Putamen (tissue), 1 donor: ENCODE data around the gene FOXC2.

Experiments used
- DNase-seq: peaks from one replicate; pipeline ENCODE4 v3.0.0-alpha.2; 2016; ENCODE audit warnings: low spot score

Gene FOXC2

DNA sequence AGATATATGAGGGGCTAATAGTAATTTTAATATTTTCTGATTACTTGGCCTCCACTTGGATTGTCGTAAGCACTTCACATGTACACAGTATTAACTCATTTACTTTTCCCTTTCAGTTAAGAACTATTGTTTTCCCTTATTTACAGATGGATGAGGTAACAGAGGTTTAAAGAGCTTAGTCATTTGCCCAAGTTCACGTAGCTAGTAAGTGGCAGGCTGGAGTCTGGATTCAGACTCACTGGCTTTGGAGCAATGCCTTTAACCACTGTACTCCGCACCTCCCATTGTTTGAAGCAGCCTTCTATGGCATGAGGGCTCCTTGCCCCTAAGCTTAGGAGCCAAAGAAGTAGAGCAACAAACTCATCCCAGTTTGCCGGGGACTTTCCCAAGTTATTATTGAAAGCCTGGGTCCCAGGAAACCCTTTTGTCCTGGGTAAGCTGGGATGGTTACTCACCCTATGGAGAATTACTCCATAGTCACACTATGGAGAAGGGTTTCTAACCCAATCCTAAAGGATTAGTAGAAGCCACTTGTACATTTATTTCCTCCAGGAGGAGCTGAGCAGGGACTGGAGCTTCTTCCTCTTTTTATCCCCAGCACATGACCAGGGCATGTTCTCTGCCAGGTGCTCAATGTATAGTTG is 24.0 kb downstream of the FOXC2 start:
- DNase-seq: no peak

DNA sequence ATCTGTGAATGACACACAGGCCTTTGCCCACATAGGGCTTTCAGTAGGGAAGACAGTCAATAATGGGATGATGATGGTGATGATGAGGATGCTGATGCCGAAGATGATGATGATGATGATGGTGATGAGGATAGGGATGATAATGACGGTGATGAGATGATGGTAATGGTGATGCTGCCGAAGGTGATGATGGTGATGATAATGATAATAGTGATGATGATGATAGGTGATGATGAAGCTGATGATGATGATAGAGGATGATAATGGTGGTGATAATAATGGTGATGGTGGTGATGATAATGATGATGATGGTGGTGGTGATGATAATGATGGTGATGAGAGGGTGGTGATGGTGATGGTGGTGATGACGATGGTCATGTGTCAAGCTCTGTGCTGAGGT is 24.6 kb downstream of the FOXC2 start:
- DNase-seq: no peak

DNA sequence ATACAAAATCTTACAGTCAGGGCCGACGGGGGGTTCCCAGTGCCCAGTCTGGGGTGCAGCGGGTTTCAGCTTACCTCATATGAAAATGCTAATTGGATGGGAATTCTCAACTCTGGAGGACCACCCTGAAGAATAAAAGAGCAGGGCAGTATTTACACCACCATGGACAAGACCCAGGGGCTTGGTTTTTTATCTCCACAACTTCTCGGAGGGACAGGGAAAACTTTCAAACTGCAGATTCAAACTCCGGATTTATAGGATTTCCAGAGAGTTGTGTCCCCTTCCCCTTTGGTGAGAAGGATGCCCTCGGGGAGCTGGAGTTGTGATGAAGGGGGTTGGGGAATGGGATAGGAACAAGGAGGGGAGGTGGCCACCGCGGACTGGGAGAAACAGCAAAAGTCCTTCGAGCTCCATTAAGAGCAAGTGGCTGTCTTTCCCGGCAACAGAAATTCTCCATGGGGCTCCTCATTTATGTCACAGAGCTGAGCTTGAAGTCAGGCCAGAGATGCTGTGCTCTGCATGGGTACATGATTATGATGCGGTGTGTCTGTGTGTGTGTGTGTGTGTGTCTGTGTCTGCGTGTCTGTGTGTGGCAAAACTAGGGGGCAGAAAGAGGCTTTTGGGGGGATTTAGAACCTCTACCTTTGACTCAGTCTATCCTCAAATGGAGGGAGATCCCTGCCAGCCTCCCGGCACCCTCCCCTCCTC is 27.4 kb downstream of the FOXC2 start:
- DNase-seq: no peak

DNA sequence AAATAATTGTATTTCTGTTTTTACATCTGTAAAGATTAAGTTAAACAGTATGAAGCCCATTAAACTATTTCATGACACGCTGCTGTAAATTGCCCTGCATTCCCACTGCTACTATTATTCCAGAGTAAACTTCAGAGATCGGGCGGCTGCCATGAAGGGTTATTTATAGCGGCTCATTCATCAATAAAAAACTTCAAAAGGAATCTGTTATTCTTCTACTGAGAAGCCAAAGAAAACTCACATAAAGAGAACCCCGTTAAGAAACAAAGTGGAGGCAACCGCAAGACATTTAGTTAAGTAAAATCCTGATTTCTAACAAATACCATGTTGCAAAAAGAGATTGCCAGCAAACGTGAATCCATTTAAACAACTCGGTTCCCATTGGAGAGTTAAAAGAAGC is 28.1 kb downstream of the FOXC2 start:
- no peak for DNase-seq

DNA sequence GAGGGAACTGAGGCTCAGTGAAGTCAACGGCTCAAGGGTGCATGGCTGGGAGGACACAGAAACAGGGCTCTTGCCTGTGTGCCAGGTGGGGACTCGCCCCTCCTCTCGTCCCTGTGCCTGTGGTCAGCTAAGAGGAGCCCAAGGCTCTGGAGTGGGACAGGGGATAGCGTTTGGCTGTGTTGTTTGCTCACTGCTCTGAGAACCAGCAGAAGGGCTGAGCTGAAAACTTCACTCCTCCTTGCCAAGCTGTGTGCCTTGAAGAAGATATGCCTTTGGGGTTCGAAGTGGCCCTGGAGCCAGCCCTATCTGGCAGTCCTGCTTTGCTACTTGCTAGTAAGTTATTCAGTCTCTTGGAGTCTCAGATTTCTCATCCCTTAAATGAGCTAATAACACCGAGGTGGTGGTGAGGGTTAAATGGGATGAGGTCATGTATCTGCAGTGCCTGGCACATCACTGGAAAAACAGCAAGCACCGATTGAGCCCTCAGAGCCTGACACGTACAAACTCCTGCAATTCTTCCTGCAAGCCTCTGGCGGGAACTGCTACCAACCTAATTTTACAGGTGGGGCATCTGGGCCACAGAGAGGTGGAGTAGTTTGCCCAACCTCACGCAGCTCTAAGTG is 29.5 kb downstream of the FOXC2 start:
- DNase-seq: no peak

DNA sequence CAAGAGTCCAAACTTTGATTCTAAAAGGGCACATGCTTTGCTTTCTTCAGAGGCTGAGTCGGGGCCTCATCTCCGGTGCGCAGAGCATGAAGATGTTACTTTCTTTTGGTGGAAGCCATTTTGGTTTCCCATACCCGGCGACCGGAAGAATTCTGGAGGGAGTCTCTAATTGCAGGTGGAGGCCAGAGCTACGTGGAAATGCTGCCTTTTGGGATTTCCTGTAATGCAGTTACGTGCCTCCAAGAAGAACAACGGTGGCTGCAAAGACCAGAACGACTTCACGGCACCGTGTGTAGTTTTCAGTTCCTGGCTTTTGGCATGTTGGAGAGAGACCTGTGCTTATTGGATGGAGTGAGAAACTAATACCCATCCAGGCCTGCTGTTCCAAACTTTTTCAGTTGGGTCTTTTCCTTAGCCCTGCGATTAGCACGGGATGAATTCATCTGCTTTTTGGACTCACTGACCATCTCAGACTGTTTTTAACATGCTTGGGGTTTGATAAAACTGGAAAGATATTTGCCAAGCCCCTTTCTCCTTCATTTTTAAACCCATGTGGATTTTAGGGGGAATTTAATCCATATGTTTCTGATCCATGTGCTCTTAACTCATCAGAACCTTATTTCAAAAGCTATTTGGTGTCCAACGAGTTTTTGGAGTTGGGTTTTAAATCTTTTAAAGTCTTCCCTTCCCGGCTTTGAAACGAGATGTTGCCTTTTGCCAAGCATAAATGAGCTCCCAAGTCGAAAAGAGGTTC is 30.7 kb downstream of the FOXC2 start:
- DNase-seq: no peak

DNA sequence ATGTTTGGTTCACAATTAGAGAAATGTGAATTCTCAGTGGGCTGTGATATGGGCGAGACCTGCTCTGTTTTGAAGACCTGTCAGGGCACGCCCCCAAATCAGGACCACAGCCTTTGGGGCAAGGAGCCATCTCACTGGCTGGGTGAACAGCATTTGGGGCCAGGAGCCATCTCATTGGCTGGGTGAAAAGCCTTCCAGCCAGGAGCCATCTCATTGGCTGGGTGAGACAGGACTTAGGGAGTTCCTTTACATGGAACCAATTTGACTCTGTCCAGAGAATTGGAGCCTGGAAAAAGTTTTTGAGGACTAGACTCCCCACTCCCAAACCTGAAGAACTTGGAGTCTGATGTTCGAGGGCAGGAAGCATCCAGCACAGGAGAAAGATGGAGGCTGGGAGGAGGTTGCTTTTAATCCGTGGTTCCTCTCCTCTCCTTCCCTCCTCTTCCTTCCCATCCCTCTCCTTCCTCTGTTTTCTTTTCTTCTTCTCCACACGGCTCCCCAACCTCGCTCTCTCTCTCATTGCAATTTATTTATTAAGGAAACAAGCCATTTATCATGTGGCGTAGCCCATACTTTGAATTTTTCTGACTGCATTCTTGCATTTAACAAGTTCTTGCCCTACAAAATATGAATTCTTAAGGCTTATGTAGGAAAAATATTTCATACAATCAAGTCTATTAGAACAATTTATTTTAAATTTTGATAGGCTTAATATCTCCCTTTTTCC is 31.4 kb downstream of the FOXC2 start:
- no peak for DNase-seq

DNA sequence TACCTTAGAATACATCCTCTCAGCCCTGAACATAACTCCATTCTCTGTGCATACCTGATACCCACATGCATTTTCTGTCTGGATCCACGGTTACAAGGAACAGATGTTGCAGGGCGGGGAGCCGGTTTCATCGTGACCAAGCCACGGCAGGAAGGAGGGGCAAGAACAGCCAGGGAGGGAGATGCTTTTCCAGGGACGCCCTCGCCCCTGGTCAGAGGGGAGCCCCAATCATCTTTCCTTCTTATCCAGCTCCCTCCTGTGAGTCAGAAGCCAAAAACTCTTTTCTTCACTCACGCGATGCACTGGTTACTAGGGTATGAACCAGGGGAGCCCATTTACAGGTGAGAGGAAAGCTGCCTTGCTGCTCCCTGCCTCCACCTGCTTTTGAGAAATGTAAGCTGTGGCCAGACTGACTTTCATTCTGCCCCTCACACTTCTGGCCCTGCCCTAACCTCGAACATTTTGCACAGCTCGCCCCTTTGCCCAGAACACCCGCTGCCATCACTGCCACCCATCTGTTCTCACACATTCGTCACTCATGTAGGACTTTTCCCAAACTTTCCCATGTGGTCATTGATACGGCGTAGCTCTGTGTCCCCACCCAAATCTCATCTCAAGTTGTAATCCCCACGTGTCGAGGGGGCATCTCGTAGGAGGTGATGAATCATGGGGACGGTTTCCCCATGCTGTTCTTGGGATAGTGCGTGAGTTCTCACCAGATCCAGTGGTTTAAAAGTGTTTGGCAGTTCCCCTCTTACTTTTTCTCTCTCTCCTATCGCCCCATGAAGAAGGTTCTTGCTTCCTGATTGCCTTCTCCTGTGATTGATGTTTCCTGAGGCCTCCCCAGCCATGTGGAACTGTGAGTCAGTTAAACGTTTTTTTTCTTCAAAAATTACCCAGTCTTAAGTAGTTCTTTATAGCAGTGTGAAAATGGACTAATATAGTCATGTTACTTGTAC is 32.3 kb downstream of the FOXC2 start:
- no peak for DNase-seq

DNA sequence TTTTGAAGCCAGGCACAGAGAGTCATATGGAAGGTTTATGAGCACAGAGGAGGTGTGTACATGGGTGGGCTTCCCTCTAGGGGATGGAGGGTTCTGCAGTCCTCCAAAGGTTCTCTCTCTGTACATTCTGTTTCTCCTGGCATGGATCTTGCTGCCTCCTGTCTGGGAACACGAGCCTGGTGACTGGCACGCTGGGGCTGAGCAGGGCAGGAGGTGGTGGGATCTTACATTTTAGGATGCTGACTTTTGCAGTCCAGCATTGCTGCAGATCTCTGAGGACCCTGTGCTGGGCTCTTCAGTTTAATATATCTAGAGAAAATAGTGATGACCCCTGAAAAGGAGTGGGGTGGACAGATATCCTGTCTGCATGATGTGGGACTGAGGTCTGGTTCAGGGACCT is 34.7 kb downstream of the FOXC2 start:
- DNase-seq: no peak

DNA sequence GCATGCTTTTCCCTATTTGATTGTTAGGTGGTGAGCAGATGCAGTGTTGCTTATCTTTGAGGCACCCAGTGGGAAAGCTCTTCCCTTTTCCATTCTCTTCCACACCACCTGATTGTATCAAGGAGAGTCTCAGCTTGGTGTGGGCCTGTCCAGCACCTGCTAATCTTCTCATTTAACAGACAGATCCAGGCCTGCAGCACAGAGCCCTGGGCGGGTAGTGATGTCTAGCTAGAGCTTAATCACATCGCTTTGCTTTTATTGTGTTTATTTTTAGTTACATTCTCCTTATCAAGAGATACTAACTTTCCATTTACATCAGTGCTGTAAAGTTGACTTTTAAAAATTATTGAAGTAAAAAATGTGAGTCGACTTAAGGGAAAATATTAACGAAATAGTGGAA is 35.9 kb downstream of the FOXC2 start:
- no peak for DNase-seq

DNA sequence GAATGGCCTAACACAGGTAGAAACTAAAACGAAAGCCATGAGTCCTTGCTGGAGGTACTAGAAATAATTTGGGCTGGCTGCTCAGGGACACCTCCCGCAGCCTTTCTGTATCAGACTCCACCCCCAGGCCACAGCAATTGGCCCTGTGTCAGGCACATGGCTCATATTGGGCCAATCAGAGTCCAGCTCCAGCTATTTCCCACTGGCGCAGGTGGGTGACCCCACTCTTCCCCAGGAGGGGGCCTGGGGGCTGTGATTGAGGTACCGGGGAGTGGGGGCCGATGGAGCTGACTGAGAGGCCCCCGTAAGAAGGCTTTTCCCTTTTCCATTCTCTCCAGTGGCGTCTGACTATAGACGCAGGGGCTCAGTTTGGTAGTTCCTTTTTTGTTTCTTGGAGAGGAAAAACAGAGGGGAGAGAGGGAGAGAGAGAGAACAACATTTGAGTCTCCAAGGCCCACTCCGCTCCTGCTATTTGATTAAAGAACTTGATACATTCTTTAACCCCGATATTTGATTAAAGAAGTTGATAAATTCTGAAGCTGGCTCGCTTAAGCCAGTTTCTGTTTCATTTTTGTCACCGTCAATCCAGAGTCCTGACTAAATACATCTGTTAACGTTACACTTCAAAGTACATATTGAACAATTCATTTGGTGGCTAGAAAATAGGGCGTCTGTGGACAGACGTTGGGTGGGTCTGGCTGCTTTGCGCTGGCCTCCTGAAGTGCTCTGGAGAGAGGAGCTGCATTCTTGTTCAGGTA is 38.0 kb downstream of the FOXC2 start:
- DNase-seq: no peak

DNA sequence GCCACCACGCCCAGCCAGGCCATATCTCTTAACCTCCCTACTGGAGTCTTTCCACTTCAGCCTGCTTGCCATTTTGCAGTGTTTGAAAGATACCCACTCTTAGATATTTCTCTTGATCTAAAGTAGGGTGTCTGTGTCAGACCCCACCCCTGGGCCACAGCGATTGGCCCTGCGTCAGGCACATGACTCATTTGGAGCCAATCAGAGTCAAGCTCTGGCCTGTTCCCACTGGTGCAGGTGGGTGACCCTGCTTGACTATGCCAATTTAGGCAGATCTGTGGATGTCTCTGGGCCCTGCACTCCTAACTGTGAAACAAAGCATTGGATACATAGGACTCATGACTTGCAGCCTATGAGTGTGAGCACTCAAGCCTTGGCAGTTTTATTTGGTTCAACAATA is 39.3 kb downstream of the FOXC2 start:
- DNase-seq: no peak

DNA sequence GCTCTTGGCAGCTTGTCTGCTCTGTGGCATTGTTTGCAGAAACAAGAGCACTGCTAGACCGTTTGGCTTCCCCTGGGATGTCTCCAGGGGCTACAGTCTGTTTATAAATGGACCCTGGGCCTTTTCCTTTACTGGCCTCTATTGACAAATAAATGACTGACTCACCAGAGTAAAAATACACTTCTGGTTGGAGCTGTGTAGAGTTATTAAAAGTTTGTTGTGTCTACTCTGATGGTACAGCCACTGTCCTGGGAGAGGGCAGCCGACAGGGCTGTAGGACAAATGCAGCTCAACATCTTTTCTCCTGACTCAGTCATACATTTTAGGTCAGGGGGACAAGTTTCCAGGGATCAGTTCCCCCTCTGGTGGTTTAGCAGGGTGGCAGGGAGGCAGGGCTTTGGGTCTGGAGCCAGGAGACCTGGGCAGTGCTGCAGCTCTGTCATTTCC is 41.7 kb downstream of the FOXC2 start:
- DNase-seq: no peak

DNA sequence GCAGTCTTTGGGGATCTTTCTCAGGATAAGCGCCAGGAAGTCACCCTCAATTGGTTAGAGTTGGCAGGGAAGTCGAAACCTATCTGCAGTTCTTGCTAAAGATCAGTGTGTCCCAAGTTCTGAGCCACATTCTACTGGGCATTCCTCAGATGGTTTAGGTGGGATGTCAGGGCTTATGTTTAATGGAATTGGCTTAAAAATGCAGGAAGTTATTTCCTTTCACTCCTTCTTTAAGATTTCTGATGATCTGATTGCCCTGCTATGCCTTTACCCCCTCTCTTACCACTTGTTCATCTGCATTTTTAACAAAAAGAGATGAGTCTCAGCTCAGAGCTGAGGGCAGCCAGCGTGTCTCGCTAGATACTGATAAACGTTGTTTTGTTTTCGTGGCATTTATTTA is 42.5 kb downstream of the FOXC2 start:
- no peak for DNase-seq

DNA sequence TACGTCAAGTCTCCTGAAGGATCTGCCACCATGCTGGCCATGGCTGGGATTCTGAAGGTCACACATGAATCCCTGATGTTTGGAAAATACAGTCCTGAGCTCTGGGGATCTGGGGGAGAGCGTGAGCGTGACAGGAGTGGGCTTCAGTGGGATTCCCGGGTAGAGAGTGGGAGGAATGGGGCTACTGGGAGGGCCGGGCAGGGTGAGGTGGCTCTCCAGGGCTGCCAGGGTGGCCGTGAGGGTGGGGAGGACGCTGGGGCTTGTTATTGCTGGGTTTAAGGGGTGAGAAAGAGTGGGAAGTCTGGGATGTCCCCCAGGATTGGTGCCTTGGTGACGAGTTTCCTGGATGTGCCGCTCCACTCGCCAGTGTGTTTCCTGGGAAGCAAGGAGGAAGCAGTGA is 43.0 kb downstream of the FOXC2 start:
- no peak for DNase-seq

DNA sequence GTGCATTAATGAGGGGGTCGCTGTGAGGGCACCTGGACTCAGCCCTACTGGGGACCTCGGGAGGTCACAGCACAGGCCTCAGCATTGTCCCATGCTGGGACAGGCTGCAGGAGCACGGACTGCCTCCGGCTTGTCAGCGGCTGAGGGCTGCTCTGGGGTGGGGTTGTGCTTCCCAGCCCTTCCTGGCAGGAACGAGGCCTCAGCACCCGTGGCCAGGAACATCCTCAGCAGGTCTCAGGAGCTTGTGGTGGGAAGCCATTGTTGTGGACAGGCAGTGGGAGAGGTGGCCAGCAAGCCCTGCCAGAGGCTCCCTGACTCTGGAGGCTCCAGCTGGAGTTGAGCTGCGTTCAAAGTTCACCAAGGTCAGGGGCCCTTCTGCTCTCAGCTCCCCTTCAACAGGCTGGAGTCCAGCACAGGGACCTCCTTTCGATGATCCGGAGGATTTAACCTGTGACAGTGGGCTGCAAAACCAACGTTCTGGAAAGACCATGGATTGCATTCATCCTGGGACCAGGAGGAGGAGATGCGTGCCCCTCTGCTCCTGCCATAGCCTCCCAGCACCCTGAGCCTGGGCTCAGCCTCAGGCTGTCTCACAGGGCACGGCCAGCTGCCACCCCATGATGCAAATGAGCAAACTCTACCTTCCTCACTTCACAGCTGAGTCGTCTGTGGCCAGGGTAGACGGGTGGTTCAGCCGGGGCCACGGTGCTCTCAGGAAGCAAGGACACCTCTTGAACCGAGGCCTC is 44.3 kb downstream of the FOXC2 start:
- DNase-seq: no peak

DNA sequence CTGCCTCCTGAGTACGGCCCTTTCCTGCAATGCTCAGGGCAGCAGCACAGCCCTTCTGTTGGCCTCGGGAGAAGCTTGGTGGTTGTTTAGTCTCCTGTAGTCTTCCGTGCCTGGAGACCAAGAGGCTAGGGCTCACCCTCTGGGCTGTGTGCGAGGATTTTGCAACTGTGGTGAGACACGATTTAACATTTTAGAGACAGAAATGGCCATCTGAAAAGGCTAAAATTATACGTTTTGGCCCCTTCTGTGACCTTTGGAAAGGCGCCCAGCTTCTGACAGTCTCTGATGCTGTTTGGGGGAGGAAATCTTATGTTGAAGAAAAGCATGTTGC is 44.9 kb downstream of the FOXC2 start:
- DNase-seq: no peak

DNA sequence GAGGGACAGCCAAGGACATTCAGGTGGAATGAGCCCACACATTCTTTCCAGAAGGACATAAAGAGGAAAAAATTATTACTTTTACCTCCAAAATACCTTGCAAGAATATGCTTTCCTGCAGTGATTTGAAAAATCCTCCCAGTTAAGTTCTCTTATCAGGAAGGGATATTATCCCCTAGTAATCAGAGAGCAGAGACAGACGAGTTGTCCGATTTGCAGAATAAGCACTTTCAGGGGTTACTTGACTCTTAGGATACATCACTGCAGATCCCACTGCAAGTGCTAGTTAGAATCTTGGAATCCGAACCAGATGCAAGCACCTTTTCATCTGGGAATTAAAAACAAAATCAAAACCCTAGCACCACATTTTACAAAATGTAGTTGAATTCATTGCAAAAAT is 45.3 kb downstream of the FOXC2 start:
- no peak for DNase-seq

DNA sequence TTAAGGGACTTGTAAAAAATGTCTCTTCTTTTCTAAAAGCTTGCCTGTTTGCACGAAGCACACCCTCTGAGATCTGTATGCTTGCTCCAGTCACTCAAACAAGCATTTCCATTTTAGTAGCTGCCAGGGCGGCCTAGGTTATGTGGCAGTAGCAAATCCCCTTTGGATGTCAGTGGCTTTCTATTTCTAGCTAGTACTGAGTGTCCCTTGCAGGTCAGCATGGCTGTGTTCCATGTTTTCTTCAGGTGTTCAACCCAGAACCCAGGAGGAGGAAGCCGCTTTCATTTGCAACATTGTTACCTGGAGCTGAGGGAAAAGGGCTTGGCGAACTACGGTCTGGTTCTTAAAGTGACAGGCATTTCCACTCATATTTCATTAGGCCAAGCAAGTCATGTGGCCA is 48.1 kb downstream of the FOXC2 start:
- no peak for DNase-seq

DNA sequence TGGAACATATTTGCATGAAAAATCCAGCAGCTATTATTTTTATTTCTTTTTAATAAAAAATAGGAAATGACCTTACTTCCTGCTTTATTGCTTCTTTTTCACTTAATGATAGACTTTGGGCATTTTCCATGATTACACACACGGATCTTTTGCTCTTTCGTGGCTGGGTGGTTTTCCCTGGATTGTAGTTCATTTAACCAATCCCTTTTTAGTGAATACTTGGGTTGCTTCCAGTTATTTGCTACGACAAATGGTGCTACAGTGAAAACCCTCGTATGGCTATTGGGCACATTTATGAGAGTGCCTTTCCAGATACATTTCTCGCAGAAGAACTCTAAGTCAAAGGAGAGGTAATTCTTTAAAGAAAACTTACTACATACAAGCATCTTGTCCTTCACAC is 50.3 kb downstream of the FOXC2 start:
- DNase-seq: no peak
